Cardiac septum (tissue), 1 donor: ENCODE data around the gene ATF3. TPM values are rescaled to one million over a fixed set of nuclear protein-coding genes. Genes with fewer than 3 reads are reported as not detected.
"Not testable (repeated sequence)": the region's sequence is repeated elsewhere in the genome, so short reads cannot be mapped to it uniquely, and the experiment has no call there.

Source experiments
- DNase-seq: peaks from one replicate; pipeline ENCODE4 v3.0.0-alpha.2; 2020; ENCODE audit warnings: low spot score
- intact Hi-C: fragments of 100-400 bp; cut with DNase I; formaldehyde crosslinking; loops from one replicate; pipeline ENCODE4 v1.14.0; 2022
- total RNA-seq: library from RNA; stranded (reverse); fragmentation: NEBNext Ultra II Directional; extraction: Animal tissue kit (Norgen Biotek cat#: 25700); gene quantifications from one replicate; pipeline ENCODE4 v1.2.1, GENCODE V29; 2021
- donor health status: DM: no; HTN: no; CAD: no.

Gene ATF3
- total RNA-seq, 1 donor from 2014 or later = 16.2 TPM

DNA sequence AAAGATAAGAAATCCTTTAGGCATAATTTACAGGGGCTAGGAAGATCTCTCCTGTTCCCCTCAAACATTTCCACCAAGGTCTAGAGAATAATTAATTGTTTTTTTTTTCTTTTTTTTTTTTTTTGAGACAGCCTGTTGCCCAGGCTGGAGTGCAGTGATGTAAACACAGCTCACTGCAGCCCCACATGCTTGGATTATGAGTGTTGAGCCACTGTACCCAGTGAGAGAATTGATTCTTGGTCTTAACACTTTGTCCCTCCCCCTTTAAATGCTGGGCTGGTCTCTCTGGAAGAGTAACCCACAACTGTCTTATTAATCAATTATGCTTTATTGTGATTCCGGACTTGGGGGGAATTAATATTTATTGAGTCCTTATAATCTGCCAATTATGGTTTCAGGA lies 33.4 kb downstream of the ATF3 start:
- intact Hi-C loops = no loop called here
- no peak for DNase-seq

DNA sequence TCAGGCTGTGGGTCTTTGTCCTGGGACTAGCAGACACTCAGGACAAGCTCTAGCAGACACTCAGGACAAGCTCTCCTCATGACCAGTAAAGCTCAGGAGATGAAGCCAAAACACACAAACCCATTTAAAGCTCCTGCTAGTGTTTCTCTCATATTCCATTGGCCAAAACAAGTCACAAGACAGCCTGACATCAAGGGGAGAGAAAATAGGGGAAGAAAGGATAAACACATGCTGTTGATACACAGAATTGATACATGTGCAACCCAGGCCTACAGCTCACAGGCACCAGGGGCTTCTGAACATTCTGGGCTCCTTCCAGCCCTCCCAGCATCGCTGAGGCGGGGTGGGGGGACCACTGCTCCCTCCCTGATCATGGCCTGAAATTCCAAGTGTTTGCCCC lies 35.3 kb downstream of the ATF3 start:
- intact Hi-C loops = no loop called here
- DNase-seq = no peak

DNA sequence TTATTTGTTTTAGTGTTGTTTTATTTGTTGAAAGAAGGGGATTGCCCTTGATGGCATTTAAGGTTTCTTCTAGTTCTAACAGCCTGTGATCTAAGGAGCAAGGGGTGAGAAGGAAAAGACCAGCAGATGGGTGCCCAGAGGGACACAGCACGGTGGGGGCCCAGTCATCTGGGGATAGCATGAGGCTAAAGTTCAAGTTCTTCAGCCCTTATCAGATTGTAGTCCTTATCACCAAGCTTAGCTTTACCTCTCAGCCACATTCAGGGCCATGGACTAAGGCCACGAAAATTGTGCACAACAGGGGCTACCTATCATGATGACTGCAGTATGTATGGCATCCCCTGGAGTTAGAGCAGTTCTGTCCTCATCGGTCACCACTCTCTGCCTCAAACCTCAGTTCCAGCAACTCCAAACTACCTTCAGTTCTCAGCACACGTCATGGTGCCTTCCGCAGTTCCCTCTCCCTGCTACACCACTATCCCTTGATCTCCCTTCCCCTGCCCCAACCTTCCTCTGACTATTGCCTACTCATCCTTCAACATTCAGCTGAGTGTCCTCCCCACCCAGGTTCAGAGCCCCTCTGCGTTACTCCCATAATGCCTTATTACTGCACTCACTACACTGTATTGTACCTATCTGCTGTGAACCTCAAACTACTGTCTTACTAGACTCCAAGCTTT lies 36.4 kb downstream of the ATF3 start:
- intact Hi-C loops = no loop called here
- DNase-seq = no peak

DNA sequence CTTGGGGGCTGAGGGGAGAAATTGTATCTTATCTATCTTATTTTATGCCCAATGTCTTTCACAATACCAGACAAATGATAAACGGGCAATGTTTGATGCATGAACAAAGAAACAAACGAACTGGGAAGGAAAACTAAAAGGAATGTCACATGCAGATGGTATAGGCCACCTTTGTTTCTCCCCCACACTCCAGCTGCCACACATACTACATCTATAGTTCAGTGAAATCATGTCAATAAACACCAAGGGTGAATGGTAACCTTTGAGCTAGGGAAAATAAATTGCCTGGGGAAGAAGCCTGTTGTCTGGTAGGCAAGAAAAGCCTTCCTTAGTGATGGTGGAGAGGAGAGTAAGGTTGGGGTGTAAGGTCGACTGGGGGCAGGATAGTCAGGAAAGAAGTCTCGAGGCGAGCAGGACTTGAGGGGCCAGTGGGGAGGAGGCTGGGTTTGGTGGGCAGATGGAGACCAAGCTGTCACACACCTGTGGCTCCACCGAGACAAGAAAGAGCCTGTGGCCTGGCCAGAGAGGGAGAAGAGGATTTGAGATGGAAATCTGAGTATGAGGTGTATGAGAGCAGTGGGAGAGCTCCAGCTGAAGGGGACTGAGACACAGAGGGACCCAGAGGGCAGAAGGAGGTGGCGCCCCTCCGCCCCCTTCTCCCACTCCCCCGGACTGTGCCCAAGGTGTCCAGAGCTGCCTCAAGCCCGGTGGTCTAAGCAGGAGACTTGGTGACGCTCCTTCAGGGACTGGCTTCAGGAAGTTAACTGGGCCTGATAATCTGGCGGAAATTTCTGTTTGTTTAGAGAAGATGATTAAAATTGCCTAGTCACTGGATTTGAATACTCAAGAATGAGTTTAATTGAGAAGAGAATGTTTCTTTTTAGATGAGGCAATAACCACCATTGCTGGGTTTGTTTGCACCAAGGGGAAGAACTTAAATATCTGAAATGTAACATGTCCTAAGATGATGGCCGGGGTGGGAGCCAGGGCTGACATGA lies 37.3 kb downstream of the ATF3 start:
- intact Hi-C loops = no loop called here
- DNase-seq = no peak

DNA sequence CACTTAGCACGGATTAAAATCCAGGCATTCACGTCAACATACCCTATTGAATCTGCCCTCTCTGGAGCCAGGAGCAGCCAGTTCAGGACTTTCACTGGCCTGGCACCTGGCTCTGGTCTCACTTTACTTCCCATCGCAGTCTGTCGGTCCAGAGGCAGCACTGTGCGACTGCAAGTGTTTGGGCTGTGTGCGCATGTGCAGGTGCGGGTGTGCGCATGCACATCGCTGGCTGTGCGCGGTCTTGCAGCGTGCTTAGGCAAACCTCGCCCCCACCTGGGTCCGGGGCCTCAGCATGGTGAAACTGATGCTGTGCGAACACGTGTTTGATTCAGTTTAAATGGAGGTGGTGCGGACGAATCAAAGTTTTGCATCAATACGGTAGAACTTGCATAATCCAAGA lies 38.0 kb downstream of the ATF3 start:
- DNase-seq = no peak
- intact Hi-C loops = no loop called here

DNA sequence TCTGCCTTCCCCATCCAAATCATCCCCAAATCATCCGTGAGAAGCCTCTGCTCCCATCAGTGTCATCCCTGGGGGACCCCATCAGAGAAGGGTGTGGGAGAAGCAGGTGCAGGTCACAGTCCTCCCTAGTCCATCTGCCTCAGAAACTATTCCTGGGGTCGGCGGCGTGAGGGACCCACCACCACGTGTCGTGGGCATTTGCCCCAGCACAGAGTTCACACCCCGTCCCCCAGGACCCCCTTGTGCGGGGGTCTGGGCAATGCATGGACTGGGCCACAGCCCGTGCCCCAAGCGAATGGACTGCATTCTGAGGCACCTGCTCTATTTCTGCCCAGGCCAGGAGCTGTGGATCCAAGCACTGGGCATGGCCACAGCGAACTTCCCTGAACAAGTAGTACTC lies 38.4 kb downstream of the ATF3 start:
- no peak for DNase-seq
- intact Hi-C loops = no loop called here

DNA sequence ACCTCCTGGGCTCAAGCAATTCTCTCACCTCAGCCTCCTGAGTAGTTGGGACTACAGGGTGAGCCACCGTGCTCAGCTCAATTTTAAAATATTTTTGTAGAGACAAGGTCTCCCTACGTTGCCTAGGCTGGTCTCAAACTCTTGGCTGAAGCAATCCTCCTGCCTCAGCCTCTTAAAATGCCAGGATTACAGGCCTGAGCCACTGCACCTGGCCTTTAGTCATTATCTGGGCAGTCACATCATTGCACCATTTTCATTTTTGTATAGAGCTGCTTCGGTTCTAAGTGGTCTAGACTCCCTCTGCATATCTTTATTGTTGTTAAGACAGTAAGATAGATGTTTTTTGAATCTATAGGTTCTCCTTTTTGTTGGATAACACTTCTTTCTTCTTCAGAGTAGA lies 39.9 kb downstream of the ATF3 start:
- no peak for DNase-seq
- intact Hi-C loops = no loop called here

DNA sequence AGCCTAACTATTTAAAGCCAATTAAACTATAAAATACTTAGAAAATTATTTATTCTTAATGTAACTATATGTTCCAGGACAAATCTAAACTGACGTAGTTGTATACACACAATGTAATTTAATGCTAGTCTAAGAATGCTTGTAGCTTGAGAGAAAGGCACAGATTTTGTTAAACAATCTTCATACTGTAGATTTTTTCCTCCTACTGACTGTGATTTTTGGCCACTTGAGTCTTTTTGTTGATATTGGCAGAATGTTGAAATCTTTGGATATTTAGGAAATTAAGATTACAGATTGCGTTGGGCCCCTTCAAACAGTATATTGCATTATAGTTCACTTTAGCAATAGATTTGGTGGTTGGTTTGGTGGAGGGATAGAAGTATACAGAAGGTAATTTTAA lies 40.5 kb downstream of the ATF3 start:
- no peak for DNase-seq
- intact Hi-C loops = no loop called here

DNA sequence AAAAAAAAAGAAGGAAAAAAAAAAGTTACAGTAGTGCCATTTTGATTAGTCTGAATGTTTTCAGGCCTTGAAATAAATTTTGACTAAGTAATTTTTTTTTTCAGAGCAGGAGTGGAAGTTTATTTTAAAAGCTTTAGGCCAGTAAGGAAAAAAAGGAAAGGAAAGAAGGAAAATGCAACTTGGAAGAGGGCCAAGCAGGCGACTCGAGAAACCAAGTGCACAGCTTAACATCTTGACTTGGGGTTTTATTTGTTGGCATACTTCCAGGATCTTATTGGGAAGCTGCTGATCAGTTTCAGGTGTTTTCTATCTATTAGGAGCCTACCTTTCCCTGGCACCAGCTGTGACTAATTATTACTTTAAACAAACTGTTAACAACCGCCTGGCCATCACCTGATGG lies 41.7 kb downstream of the ATF3 start:
- DNase-seq = no peak
- intact Hi-C loops = no loop called here

DNA sequence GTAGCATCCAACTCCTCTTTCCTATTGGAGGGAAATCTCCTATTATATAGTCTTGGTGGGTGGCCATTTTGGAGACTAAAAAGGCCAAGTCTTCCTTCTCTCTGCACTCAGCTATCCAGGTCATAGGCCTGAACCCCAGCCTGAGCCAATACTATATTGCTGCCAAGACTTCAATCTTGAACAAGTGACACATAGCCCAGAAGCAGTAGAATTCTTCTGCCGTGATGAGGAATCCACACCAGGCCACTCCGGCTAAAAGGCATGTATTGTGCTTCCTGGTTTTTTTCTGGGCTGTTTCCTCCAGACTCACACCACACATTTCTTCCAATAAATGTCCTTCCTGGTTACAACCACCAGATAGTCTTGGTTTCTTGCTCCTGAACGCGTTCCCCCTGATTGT lies 43.0 kb downstream of the ATF3 start:
- DNase-seq = no peak
- intact Hi-C loops = no loop called here

DNA sequence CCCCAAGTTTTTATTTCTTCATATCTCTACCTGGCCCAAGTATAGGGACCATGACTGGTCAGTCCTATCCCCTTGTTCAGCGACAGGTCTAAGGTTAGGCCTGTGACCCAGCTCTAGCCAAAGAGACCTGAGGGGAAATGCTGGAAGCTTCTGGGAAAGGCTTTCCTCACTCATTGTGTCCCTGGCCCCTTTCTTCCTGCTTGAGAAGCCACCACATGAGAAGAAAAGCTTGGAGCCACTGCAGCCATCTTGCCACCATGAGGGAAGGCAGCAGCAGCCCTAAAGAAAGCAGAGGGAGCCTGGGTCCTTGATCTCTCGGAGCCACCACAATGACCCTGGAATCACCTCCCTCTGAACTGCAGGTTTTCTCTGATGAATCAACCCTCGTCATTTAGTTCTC lies 43.4 kb downstream of the ATF3 start:
- no peak for DNase-seq
- intact Hi-C loops = no loop called here

DNA sequence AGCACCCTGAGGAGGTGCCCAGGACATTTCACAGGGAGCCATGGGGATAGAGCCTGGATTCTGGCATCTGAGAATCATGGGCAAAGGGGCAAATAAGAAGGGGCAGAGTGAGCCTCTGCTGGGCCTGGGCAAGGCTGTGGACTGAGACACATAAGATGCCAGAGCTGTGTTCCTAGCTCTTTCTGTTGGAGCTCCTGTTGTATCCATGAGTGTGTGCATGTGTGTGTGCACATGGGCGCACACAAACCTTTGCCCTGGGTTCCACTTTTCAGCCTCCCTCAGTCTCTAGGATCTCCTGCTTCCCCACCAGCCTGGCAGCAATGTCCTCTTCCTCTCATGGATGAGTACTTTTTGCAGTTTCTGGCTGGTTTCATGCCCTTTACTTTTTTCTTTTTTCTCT lies 44.0 kb downstream of the ATF3 start:
- intact Hi-C loops = no loop called here
- DNase-seq = no peak

DNA sequence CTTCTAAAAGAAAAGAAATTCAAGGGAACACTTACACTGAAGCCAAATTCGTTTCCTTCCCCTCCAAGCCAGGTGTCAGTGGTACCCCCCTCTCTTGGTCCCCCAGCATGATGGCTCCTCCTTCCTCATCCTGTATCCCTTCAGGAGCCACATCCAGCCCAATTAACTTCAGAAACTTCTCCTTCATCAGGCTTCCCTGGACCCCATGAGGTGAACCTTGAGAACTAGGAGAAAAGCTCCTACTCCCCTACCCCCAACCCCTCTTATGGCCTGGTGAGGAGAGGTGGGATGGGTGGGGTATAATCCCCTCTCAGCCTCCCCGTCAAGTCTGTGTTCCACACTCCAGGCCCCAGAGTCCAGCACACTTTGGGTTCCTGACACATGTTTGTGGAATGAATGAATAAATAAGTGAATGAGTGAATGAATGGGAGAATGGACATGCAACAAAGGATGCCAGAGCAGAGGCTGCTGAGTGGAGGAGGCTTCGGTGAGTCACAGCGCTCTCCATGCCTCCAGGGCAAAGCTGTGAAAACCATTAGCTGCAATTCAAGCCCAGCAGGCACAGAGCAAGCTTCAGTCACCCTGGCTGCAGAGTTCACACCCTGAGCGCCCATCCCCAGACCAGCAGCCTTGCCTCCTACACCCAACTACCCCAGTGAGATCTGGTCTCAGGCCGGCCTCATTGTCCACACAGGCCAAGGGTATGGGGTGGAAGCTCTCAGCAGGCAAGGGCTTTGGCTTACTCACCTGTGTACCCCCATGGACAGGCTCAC lies 47.3 kb downstream of the ATF3 start:
- intact Hi-C loops = no loop called here
- DNase-seq = no peak

DNA sequence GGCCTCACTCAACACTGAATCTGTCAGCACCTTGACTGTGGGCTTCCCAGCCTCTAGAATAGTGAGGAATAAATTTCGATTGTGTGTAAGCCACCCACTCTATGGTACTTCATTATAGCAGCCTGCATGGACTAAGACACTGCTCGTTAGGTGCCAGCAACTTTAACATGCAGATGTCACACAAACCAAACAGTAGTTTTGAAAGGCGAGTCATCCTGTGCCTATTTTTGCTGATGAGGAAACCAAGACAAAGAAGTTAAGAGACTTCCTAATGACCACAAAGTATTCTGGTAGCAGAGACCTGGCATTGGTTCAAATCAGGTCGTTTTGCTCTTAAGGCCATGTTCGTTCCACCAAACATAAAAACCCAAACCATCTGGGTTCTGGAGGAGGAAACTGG lies 48.2 kb downstream of the ATF3 start:
- intact Hi-C loops = no loop called here

DNA sequence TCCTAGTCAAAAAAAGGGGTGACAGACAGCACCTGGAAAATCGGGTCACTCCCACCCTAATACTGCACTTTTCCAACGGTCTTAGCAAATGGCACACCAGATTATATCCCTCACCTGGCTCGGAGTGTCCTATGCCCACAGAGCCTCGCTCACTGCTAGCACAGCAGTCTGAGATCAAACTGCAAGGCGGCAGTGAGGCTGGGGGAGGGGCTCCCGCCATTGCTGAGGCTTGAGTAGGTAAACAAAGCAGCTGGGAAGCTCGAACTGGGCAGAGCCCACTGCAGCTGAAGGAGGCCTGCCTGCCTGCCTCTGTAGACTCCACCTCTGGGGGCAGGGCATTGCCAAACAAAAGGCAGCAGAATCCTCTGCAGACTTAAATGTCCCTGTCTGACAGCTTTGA lies 49.7 kb downstream of the ATF3 start:
- intact Hi-C loops, DNase-seq: not testable (repeated sequence)

More for the DNA sequence above, 48.2 kb downstream of the ATF3 start:
- no peak for DNase-seq

DNA sequence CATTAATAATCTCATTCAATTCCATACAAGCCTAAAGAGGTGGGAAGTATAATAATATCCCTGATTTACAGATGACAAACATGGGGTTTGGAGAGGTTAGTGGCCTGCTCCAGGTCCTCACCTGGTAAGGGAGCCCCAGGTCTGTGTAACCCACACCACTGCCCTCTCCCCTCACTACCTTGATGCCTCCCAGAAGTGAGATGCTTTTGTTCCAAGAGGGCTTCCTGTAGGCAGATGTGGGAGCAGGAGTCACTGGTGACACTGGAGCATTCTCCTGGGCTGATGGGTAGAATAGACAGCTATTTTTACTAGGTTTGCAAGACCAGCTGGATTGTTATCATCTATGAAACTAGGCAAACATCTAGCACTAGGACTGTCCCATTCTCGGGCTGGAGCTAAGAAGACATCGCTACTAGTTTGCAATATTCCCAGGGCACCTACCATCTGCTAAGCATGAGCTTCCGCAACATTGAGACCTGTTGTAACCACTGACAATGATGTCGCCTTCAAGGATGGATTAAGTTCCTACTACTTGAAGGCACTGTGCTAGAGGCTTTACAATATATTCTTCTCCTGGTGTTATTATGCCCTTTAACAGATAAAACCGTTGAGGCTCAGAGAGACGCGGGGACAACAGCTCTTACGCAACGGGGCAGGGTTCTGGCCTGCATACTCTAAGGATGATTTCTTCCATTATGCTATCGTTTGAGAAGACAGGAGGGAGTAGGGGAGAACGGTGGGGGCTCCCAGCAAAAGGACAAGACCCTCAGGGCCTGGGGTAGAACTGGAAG lies 56.0 kb downstream of the ATF3 start:
- DNase-seq = no peak
- intact Hi-C loops = loop anchor here (5.0 to 10.0 kb wide), 2 partner anchors 128 to 320 kb away; partner anchors contain the start of genes NSL1 and TATDN3

DNA sequence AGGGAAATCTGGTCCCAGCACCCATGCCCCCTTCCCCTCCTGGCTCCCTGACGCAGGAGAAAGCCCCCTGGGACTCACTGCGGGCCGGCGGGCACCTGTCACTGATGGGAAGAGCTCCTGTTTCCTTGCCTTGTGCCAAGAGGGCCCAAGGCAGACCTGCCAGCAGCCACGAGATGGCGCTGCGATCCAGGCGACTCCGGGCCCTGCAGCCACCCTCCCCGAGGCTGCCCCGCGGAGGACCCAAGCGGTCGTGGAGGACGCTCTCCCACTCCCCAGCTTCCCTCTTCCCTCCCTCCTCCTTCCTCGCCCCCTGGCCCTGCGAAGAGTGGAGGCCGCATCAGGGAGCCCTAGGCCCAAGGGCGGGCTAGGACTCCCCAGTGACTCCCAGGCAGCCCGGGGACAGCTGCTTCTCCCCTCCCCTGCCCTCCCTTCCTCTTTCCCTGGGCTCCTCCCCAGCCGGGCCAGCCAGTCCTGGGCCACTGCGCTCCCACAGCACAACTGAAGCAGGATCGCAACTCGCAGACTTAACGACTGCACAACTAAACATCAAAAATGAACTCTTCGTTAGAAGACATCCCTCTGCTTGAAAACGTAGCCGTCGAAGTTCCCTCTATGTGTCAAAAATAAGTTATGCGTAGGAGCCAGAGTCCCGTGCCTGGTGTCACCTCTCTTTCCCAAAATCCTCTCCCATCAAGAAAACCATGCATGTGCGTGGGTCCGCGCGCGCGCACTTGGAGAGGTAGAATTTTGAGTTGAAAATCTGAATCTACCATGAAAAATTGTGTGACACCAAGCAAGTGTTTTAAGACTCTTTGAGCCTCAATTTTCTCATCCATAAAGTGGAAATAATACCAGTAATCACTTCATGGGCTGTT lies 56.9 kb downstream of the ATF3 start:
- intact Hi-C loops = loop anchor here (2.0 to 10.0 kb wide), 4 partner anchors 35 to 319 kb away; partner anchors contain the start of genes ATF3, NSL1 and TATDN3
- peak; percentile 94 for DNase-seq

DNA sequence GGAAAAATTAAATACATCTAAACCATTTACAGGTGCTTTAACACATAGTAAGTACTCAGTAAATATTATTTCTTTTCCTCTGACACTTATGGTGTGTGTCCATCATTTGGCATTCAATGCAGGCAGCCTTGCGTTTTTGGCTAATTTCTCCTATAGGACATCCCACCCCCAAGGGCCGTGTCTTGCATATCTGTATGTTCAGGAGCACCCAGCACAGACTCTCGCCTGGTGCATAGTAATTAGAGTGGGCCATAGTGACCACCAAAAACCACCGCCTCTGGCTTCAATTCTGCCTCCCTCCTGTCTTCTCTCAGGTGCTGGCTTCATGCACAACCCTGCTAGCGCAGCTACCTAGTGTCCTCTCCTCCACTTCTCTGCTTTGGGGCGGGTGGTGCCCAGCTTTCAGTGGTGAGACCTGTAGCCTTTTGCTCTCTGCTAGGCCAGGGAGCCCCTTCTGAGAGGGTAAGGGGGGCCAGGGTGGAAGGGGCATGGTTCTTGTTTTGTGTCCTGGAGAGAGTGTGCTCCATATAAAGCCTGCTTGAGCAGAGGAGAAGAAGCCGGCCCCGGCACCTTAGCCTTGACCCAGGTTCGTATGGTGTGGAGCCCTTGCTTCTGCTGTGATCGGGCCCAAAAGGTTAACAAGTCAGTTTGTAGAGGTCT lies 57.7 kb downstream of the ATF3 start:
- no peak for DNase-seq
- intact Hi-C loops = loop anchor here (2.0 to 10.0 kb wide), 4 partner anchors 35 to 319 kb away; partner anchors contain the start of genes ATF3, NSL1 and TATDN3
